ENCODE measurements around the gene SRA1. TPM values are rescaled to one million over a fixed set of nuclear protein-coding genes. Genes with fewer than 3 reads are reported as not detected.

The SRA1 gene
- total and polyA plus RNA-seq, 9 of the 15 experiments (the other 6 are each of a cell fraction or from before 2014, with no cell fraction given), result 24.1 to 47.4 (median 41.3) TPM

GRCh38 chr5:140565024-140565779, 7.9 kb upstream of the SRA1 start (continued):
- no peak for TF ChIP-seq SMAD1 (IDR thresholded peaks at IDR 0.05; ENCODE audit: low read depth, low read length, partially characterized antibody)

- no TSS peak for BruUV-seq (replicated peaks)
- ChIA-PET POLR2A (interaction anchor here (0.9 to 6.8 kb wide), 10 partner anchors 9 to 83 kb away, joined by 3 to 46 read pairs (median 4); partner anchors contain the start of genes EIF4EBP3, IK and NDUFA2), CTCF (ENCODE audit: low intra/inter-chr PET ratio) (no interaction called here)
- TF ChIP-seq VEZF1 (CRISPR knock-in tag; IDR thresholded peaks at IDR 0.05) (peak; percentile 82), GABPB1 (CRISPR knock-in tag; IDR thresholded peaks at IDR 0.05) (peak; percentile 92), CHCHD3 (CRISPR knock-in tag; IDR thresholded peaks at IDR 0.05) (peak; percentile 4; the same call in 1 of the 2 replicates), YBX1 (IDR thresholded peaks at IDR 0.05) (no peak), CCNT2 (IDR thresholded peaks at IDR 0.05; ENCODE audit: borderline replicate concordance, extremely low read depth, insufficient read length, low read depth, low read length) (peak; percentile 70), NR2C2 (CRISPR knock-in tag; IDR thresholded peaks at IDR 0.05) (peak; percentile 90), NR2C2 (tag; IDR thresholded peaks at IDR 0.05) (peak; percentile 98), NKRF (IDR thresholded peaks at IDR 0.05; ENCODE audit: borderline replicate concordance) (peak; percentile 23; the same call in 1 of the 2 replicates), PCBP1 (IDR thresholded peaks at IDR 0.05; ENCODE audit: low read depth, low read length, poor library complexity, severe bottlenecking) (no peak)
These were observed 7.1 kb upstream of the SRA1 start, which contains the start of the genes APBB3 and SLC35A4 for GRCh38 chr5:140564196-140565023. APBB3 (minus strand) TSS chr5:140564598; CDS start chr5:140564245, 353 bp downstream. SLC35A4 (plus strand) TSS chr5:140564828; CDS start chr5:140567170, 2,342 bp downstream.

More at GRCh38 chr5:140564196-140565023, 7.1 kb upstream of the SRA1 start, which contains the start of the genes APBB3 and SLC35A4:
- DNase-seq (ENCODE audit: extremely low read depth in 1 of 4, low spot score in 3 of 4), result peak; percentile 92 to 99 (median 94)
- Histone ChIP-seq H3K9me1 (ENCODE audit: control insufficient read depth, insufficient read depth, low read length) (no peaks in the 10 kb centered on the region), H3K27me3 (ENCODE audit: control insufficient read depth in 2 of 2, insufficient read depth in 2 of 2, low read length in 2 of 2) (no peaks in the 10 kb centered on the region), H3K4me1 (replicated peaks in 1 of 2; ENCODE audit: control insufficient read depth in 2 of 2, insufficient read depth in 2 of 2, low read length in 2 of 2) (peaks cover 26 to 40% of the 10 kb centered on the region in 2 experiments), H3K9ac (ENCODE audit: insufficient read depth in 1 of 2, low read depth in 2 of 2, low read length in 2 of 2) (peak within 1 kb of the TSS; percentile 93 to 100), H3K4me3 (peak within 1 kb of the TSS; percentile 75), H2AFZ (ENCODE audit: low read depth, low read length) (peak within 1 kb of the TSS; percentile 94), H3K9me3 (replicated peaks; ENCODE audit: control insufficient read depth, insufficient read depth, low read depth, low read length) (no peaks in the 10 kb centered on the region), H3K4me2 (ENCODE audit: insufficient read depth, low read length) (peak within 1 kb of the TSS; percentile 99), H3K36me3 (ENCODE audit: control insufficient read depth, insufficient read depth, low read length) (peaks cover 45% of the 10 kb centered on the region), H4K20me1 (replicated peaks; ENCODE audit: control insufficient read depth, insufficient read depth, low read length) (no peaks in the 10 kb centered on the region), H3K79me2 (ENCODE audit: control insufficient read depth, insufficient read depth, low read length) (peaks cover 36% of the 10 kb centered on the region), H3K27ac (ENCODE audit: extremely low read depth, low read depth, low read length) (peak within 1 kb of the TSS; percentile 98)
- peak; percentile 94 for ATAC-seq
- FAIRE-seq, result peak; percentile 100
- WGBS (ENCODE audit: insufficient coverage, low coverage, missing lambda C conversion rate), result 1% methylated on average over 67 of the region's 74 CpGs
- intact Hi-C loops (cut with micrococcal nuclease), result loop anchor here (1.0 kb wide), 1 partner anchor 75 kb away; the partner anchor contains the start of gene TMCO6
- in situ Hi-C loops (cut with MboI), result loop anchor here (5.0 kb wide), 2 partner anchors 78 to 153 kb away; no protein-coding TSS in a partner anchor
